Mammary epithelial cell (primary cell): ENCODE results near the gene RETSAT.

Experiments used
- CTCF ChIP-seq, 2 donors: IDR thresholded peaks in 1 of 2; conservative IDR thresholded peaks in 1 of 2; 2 replicates each; pipeline ENCODE4 v1.5.1; 2011 to 2012; ENCODE audit warnings: inconsistent platforms in 2 of 2, low read length in 2 of 2, mild to moderate bottlenecking in 2 of 2, control low read depth in 1 of 2, low read depth in 1 of 2; ENCODE audit not compliant: insufficient read depth in 1 of 2; ENCODE audit errors: extremely low read depth in 1 of 2
- EZH2 ChIP-seq: IDR thresholded peaks from 2 replicates; pipeline ENCODE4 v1.6.1; 2012; ENCODE audit warnings: low read length, inconsistent platforms, borderline replicate concordance

- TF ChIP-seq CTCF (conservative IDR thresholded peaks at IDR 0.05 in 1 of 2, IDR thresholded peaks at IDR 0.05 in 1 of 2; ENCODE audit: extremely low read depth in 1 of 2, insufficient read depth in 1 of 2, low read depth in 1 of 2, low read length in 2 of 2) = no peak
- TF ChIP-seq EZH2 = no peak
These were observed 44.5 kb downstream of the RETSAT start for GRCh38 chr2:85309699-85310321.
